Jurkat, Clone E6-1 (cell line): Measurements from ENCODE around the gene PNMA6F. TPM values are rescaled to one million over a fixed set of nuclear protein-coding genes. Genes with fewer than 3 reads are reported as not detected.

ENCODE experiments used
- DNase-seq: peaks from one replicate; pipeline ENCODE4 v3.0.0-alpha.2; 2011; ENCODE audit warnings: low read depth, low spot score
- H3K4me3 ChIP-seq: 2 replicates; pipeline ENCODE4 v1.5.1; 2011; ENCODE audit warnings: mild to moderate bottlenecking, low read length, control low read depth, moderate library complexity
- polyA plus RNA-seq: library from polyadenylated mRNA; unstranded; fragments of >200 nt; gene quantifications from one replicate; pipeline ENCODE4 v1.2.1, GENCODE V29; 2012; ENCODE audit warnings: missing spikeins; ENCODE audit not compliant: insufficient read length, insufficient read depth

The PNMA6F gene
- polyA plus RNA-seq = not detected

GRCh38 chrX:153321381-153322124 is at the start of gene PNMA6F:
Gene PNMA6F, minus strand, starts transcription at chrX:153321767. Its CDS starts 1,093 bp downstream, at chrX:153320674.
- no peak within 1 kb of the TSS for H3K4me3 ChIP-seq
- DNase-seq = no peak

GRCh38 chrX:153371256-153371655 is 49.7 kb upstream of the PNMA6F start:
- no peak overlapping the region for H3K4me3 ChIP-seq
- no peak for DNase-seq

- no peak overlapping the region for H3K4me3 ChIP-seq
Measured at GRCh38 chrX:153370293-153371055, 48.9 kb upstream of the PNMA6F start.

GRCh38 chrX:153366878-153367538 is 45.4 kb upstream of the PNMA6F start:
- no peak for DNase-seq

More at GRCh38 chrX:153370293-153371055, 48.9 kb upstream of the PNMA6F start:
- DNase-seq = no peak

GRCh38 chrX:153366119-153366518 is 44.6 kb upstream of the PNMA6F start:
- DNase-seq = no peak
- H3K4me3 ChIP-seq = no peak overlapping the region

More at GRCh38 chrX:153366878-153367538, 45.4 kb upstream of the PNMA6F start:
- no peak overlapping the region for H3K4me3 ChIP-seq

- DNase-seq = no peak
Measured at GRCh38 chrX:153365670-153366069, 44.1 kb upstream of the PNMA6F start.

GRCh38 chrX:153361781-153362397 is 40.3 kb upstream of the PNMA6F start:
- DNase-seq = no peak

More at GRCh38 chrX:153365670-153366069, 44.1 kb upstream of the PNMA6F start:
- no peak overlapping the region for H3K4me3 ChIP-seq

GRCh38 chrX:153357877-153358276 is 36.3 kb upstream of the PNMA6F start:
- no peak overlapping the region for H3K4me3 ChIP-seq
- no peak for DNase-seq

More at GRCh38 chrX:153361781-153362397, 40.3 kb upstream of the PNMA6F start:
- no peak overlapping the region for H3K4me3 ChIP-seq

GRCh38 chrX:153353416-153353815 is 31.8 kb upstream of the PNMA6F start:
- no peak for DNase-seq
- no peak overlapping the region for H3K4me3 ChIP-seq

GRCh38 chrX:153352858-153353257 is 31.3 kb upstream of the PNMA6F start:
- DNase-seq = no peak

GRCh38 chrX:153351981-153352380 is 30.4 kb upstream of the PNMA6F start:
- H3K4me3 ChIP-seq = no peak overlapping the region
- no peak for DNase-seq

More at GRCh38 chrX:153352858-153353257, 31.3 kb upstream of the PNMA6F start:
- H3K4me3 ChIP-seq = no peak overlapping the region

GRCh38 chrX:153349952-153350351 is 28.4 kb upstream of the PNMA6F start:
- no peak overlapping the region for H3K4me3 ChIP-seq
- DNase-seq = no peak

- H3K4me3 ChIP-seq = no peak overlapping the region
- DNase-seq = no peak
Measured at GRCh38 chrX:153348421-153348820, 26.9 kb upstream of the PNMA6F start.

GRCh38 chrX:153347530-153347929 is 26.0 kb upstream of the PNMA6F start:
- DNase-seq = no peak
- H3K4me3 ChIP-seq = no peak overlapping the region

GRCh38 chrX:153343674-153344073 is 22.1 kb upstream of the PNMA6F start:
- no peak for DNase-seq
- no peak overlapping the region for H3K4me3 ChIP-seq

GRCh38 chrX:153342762-153343558 is 21.4 kb upstream of the PNMA6F start:
- H3K4me3 ChIP-seq = no peak overlapping the region
- DNase-seq = no peak

- DNase-seq = no peak
- no peak overlapping the region for H3K4me3 ChIP-seq
Measured at GRCh38 chrX:153340111-153340510, 18.5 kb upstream of the PNMA6F start.

GRCh38 chrX:153339662-153340061 is 18.1 kb upstream of the PNMA6F start:
- no peak overlapping the region for H3K4me3 ChIP-seq
- no peak for DNase-seq
